HepG2 (cell line): Measurements from ENCODE around the gene SEPTIN5. TPM values are rescaled to one million over a fixed set of nuclear protein-coding genes. Genes with fewer than 3 reads are reported as not detected.
A peak's percentile ranks its signal among the peaks of the same experiment; 100 is the strongest.

ENCODE experiments used
- ATAC-seq: fragments of 200-7000 bp; cut with Tn5 transposase; 3 replicates; pipeline ENCODE4 v1.9.1; 2020; ENCODE audit warnings: mild to moderate bottlenecking, moderate library complexity
- BruUV-seq: library from RNA; stranded (reverse); fragments of 400-500 nt; replicated peaks from 2 replicates; lab custom pipeline; 2021; lab: Mats Ljungman, UMichigan
- CTCF ChIA-PET: fragments of 300-600 bp; formaldehyde crosslinking; extraction: SDS; loops from one replicate; lab custom pipeline; 2021; ENCODE audit warnings: low total read pairs, inconsistent platforms, low intra/inter-chr PET ratio; lab: Yijun Ruan, JAX
- POLR2A ChIA-PET: fragments of 350-600 bp; sonication (Branson Sonifier 250); formaldehyde crosslinking; loops from one replicate; lab custom pipeline; 2020; ENCODE audit warnings: antibody characterized with exemption, inconsistent platforms; lab: Yijun Ruan, JAX
- DNase-seq: peaks from one replicate; pipeline ENCODE4 v3.0.0-alpha.2; 2015; ENCODE audit warnings: low spot score
- FAIRE-seq: peaks from 3 replicates; lab custom pipeline; 2011; peaks lifted over from hg19 to GRCh38; lab: Jason Lieb, UNC
- H2AFZ ChIP-seq: one replicate; pipeline ENCODE4 v1.6.1; 2011; ENCODE audit warnings: low read length, inconsistent platforms
- H3K27ac ChIP-seq: fragments of 300-600 bp; 3 replicates; pipeline ENCODE4 v1.8.0; 2011; ENCODE audit warnings: mixed run types, mild to moderate bottlenecking, mixed read lengths, low read length, inconsistent platforms; ENCODE audit not compliant: insufficient read depth; ENCODE audit errors: extremely low read length
- H3K27me3 ChIP-seq, 2 experiments: fragments of 200-600 bp in 1 of 2; 2 replicates in 1 of 2; 3 replicates in 1 of 2; pipeline versions ENCODE4 v1.6.0 to v1.8.0; 2011; ENCODE audit warnings: low read length in 2 of 2, mild to moderate bottlenecking in 2 of 2, moderate library complexity in 2 of 2, inconsistent platforms in 1 of 2; ENCODE audit not compliant: insufficient read depth in 2 of 2, control insufficient read depth in 1 of 2
- H3K36me3 ChIP-seq, 2 experiments: fragments of 200-600 bp in 1 of 2; replicated peaks in 1 of 2; 2 replicates in 1 of 2; 3 replicates in 1 of 2; pipeline versions ENCODE4 v1.5.1 to v1.8.0; 2011; ENCODE audit warnings: low read length in 2 of 2, inconsistent platforms in 1 of 2; ENCODE audit not compliant: insufficient read depth in 2 of 2, control insufficient read depth in 1 of 2
- H3K4me1 ChIP-seq: 2 replicates; pipeline ENCODE4 v1.5.1; 2012; ENCODE audit warnings: low read length, inconsistent platforms; ENCODE audit not compliant: insufficient read depth
- H3K4me2 ChIP-seq: 2 replicates; pipeline ENCODE4 v1.6.0; 2011; ENCODE audit warnings: low read depth, low read length, inconsistent platforms
- H3K4me3 ChIP-seq, 3 experiments: fragments of 200-600 bp in 1 of 3; sonication (generic), shearing (Covaris generic) in 1 of 3; replicated peaks in 1 of 3; 2 replicates each; pipeline ENCODE4 v1.5.1; 2011 to 2016; ENCODE audit warnings: low read length in 3 of 3, inconsistent platforms in 2 of 3, low read depth in 2 of 3, mild to moderate bottlenecking in 2 of 3, control low read depth in 1 of 3, mixed read lengths in 1 of 3; ENCODE audit not compliant: insufficient read depth in 1 of 3
- H3K79me2 ChIP-seq: one replicate; pipeline ENCODE4 v1.6.1; 2011; ENCODE audit warnings: low read length, inconsistent platforms; ENCODE audit not compliant: insufficient read depth
- H3K9ac ChIP-seq: 2 replicates; pipeline ENCODE4 v1.6.0; 2011; ENCODE audit warnings: mild to moderate bottlenecking, low read depth, low read length, inconsistent platforms; ENCODE audit not compliant: insufficient read depth
- H3K9me3 ChIP-seq: 2 replicates; pipeline ENCODE4 v1.5.1; 2012; ENCODE audit warnings: mild to moderate bottlenecking, low read length
- H4K20me1 ChIP-seq: 2 replicates; pipeline ENCODE4 v1.6.0; 2011; ENCODE audit warnings: inconsistent platforms, mild to moderate bottlenecking, low read length, moderate library complexity; ENCODE audit not compliant: insufficient read depth
- CEBPB ChIP-seq: IDR thresholded peaks from 2 replicates; pipeline ENCODE4 v1.6.1; 2011; ENCODE audit warnings: low read depth, low read length, improper control_type of control experiment, borderline replicate concordance
- CTCF ChIP-seq: sonication (generic); formaldehyde crosslinking; IDR thresholded peaks from 2 replicates; pipeline ENCODE4 v1.5.0; 2020; ENCODE audit warnings: mild to moderate bottlenecking, missing genetic modification reagents, moderate library complexity
- POGZ ChIP-seq: sonication (generic); formaldehyde crosslinking; IDR thresholded peaks from 2 replicates; pipeline ENCODE4 v1.4.0; 2020; ENCODE audit warnings: mild to moderate bottlenecking, missing genetic modification reagents
- ZFP36 ChIP-seq: fragments of 150-350 bp; IDR thresholded peaks from 2 replicates; pipeline ENCODE4 v1.6.1; 2018; ENCODE audit warnings: borderline replicate concordance, low read length, low read depth; ENCODE audit not compliant: partially characterized antibody
- ZNF367 ChIP-seq: sonication (generic); formaldehyde crosslinking; IDR thresholded peaks from 2 replicates; pipeline ENCODE4 v1.4.0; 2020; ENCODE audit warnings: missing genetic modification reagents, borderline replicate concordance
- ZNF629 ChIP-seq: sonication (generic); formaldehyde crosslinking; conservative IDR thresholded peaks from 2 replicates; pipeline ENCODE4 v1.5.0; 2020; ENCODE audit warnings: missing genetic modification reagents
- ZNF724P ChIP-seq: sonication (generic); formaldehyde crosslinking; IDR thresholded peaks from 2 replicates; pipeline ENCODE4 v1.8.0; 2022; ENCODE audit warnings: missing genetic modification reagents, borderline replicate concordance
- ZNF761 ChIP-seq: sonication (generic); formaldehyde crosslinking; conservative IDR thresholded peaks from 2 replicates; pipeline ENCODE4 v1.4.0; 2020; ENCODE audit warnings: mild to moderate bottlenecking, missing genetic modification reagents
- WGBS: methylation state at CpG from one replicate; pipeline ENCODE4 v1.1.6; 2017; ENCODE audit warnings: low lambda C conversion rate; 5-methylcytosine and 5-hydroxymethylcytosine counted together
- in situ Hi-C: cut with HindIII; loops from 2 replicates; pipeline ENCODE4 v1.10.0; 2017; ENCODE audit warnings: low pct_unique_long_range_greater_than_20kb; ENCODE audit not compliant: extremely low pct_ligation_motif_present
- intact Hi-C: fragments of 100-400 bp; cut with micrococcal nuclease; formaldehyde crosslinking; loops from one replicate; pipeline ENCODE4 v1.10.0; 2022; ENCODE audit not compliant: unreplicated experiment
- polyA plus RNA-seq, 8 experiments: library from polyadenylated mRNA; depleted of rRNA in 3 of 8; stranded (reverse) in 7 of 8; unstranded in 1 of 8; fragments of >200 nt; fragmentation: Illumina TruSeq in 4 of 8; extraction: Trizol in 4 of 8; gene quantifications; 2 replicates each; pipeline versions ENCODE4 v1.2.1 to v1.2.3, GENCODE V29; 2011 to 2016; ENCODE audit warnings: low read depth in 4 of 8, missing spikeins in 1 of 8, mixed read lengths in 1 of 8; ENCODE audit not compliant: insufficient read depth in 1 of 8
- total RNA-seq, 5 experiments: library from RNA; depleted of rRNA; stranded (reverse); fragments of >200 nt; fragmentation: Illumina TruSeq; extraction: Trizol; gene quantifications; 2 replicates each; pipeline ENCODE4 v1.2.3, GENCODE V29; 2016; ENCODE audit warnings: low read depth in 1 of 5

Gene SEPTIN5
- total and polyA plus RNA-seq, 2 of the 13 experiments (the other 11 are each of a cell fraction or from before 2014, with no cell fraction given) = 0.33 TPM; not detected in 1

GRCh38 chr22:19751497-19752245 lies 37.4 kb downstream of the SEPTIN5 start:
- Histone ChIP-seq H3K9ac (no peak overlapping the region), H3K4me3 (no peak overlapping the region), H3K36me3 (no peaks in the 10 kb centered on the region), H3K27ac (no peak overlapping the region)
- FAIRE-seq = no peak
- POLR2A ChIA-PET = no interaction called here
- in situ Hi-C loops = loop anchor here (10.0 kb wide), 1 partner anchor 163 kb away; no protein-coding TSS in a partner anchor
- TF ChIP-seq ZNF367 (no peak), ZNF629 (peak; percentile 74)
- TF ChIP-seq, all 625 proteins: peak for 1
- WGBS = 33% methylated on average over 3 of the region's 14 CpGs
- ATAC-seq (no peak), DNase-seq (no peak)
- Histone ChIP-seq H3K79me2 (no peaks in the 10 kb centered on the region), H3K4me1 (0 out of 2 replicates have a peak, but pooled peaks cover 16% of the 10 kb centered on the region), H3K27me3 (peaks cover 25 to 95% of the 10 kb centered on the region in 2 experiments), H2AFZ (no peak overlapping the region), H3K4me2 (no peak overlapping the region), H4K20me1 (no peaks in the 10 kb centered on the region; the same call in 1 of the 2 replicates), H3K9me3 (no peaks in the 10 kb centered on the region)
- BruUV-seq = no TSS peak
- CTCF ChIA-PET = no interaction called here
- intact Hi-C loops = no loop called here

GRCh38 chr22:19753090-19753842 lies 39.0 kb downstream of the SEPTIN5 start:
- ATAC-seq = no peak
- 0% methylated on average over 1 of the region's 10 CpGs for WGBS
- peaks cover 24 to 94% of the 10 kb centered on the region in 2 experiments for H3K27me3 ChIP-seq
- no peaks in the 10 kb centered on the region for H3K79me2 ChIP-seq
- no TSS peak for BruUV-seq
- ChIA-PET POLR2A (no interaction called here), CTCF (no interaction called here)
- no peaks in the 10 kb centered on the region for H3K9me3 ChIP-seq
- no peaks in the 10 kb centered on the region; the same call in 1 of the 2 replicates for H4K20me1 ChIP-seq
- H3K4me1 ChIP-seq = peaks cover 29% of the 10 kb centered on the region; the same call in 1 of the 2 replicates
- intact Hi-C loops = no loop called here
- no peak overlapping the region for H3K9ac ChIP-seq
- no peak overlapping the region for H2AFZ ChIP-seq
- in situ Hi-C loops = loop anchor here (10.0 kb wide), 1 partner anchor 162 kb away; no protein-coding TSS in a partner anchor
- no peak for DNase-seq
- FAIRE-seq = no peak
- H3K36me3 ChIP-seq = no peaks in the 10 kb centered on the region
- H3K4me2 ChIP-seq = no peak overlapping the region
- no peak overlapping the region for H3K4me3 ChIP-seq
- no peak overlapping the region for H3K27ac ChIP-seq
- TF ChIP-seq ZFP36 (no peak), ZNF761 (no peak), CEBPB (no peak), ZNF724P (CRISPR knock-in tag) (no peak), POGZ (CRISPR knock-in tag) (no peak), CTCF (CRISPR knock-in tag) (peak; percentile 44)
